ENCODE data around the gene DCXR. TPM values are rescaled to one million over a fixed set of nuclear protein-coding genes. Genes with fewer than 3 reads are reported as not detected.
A peak's percentile ranks its signal among the peaks of the same experiment; 100 is the strongest.

DCXR gene
- total and polyA plus RNA-seq, 3 experiments from 2014 or later: 108 to 127 (median 117) TPM

GRCh38 chr17:81994593-81995462 lies 42.7 kb downstream of the DCXR start:
- H3K4me1 Mint-ChIP-seq: peaks cover 0 to 5% (median 5%) of the 10 kb centered on the region in 3 donors
- H3K27ac ChIP-seq (ENCODE audit: low read depth, low read length): no peak overlapping the region
- no peaks in the 10 kb centered on the region for H3K9me3 ChIP-seq (ENCODE audit: low read length)
- POLR2A ChIA-PET: no interaction called here
- H3K4me1 ChIP-seq (ENCODE audit: insufficient read depth, low read length): no peaks in the 10 kb centered on the region
- H3K9me3 Mint-ChIP-seq: no peaks in the 10 kb centered on the region
- H3K4me3 Mint-ChIP-seq: no peak overlapping the region
- no peak for DNase-seq
- H3K27me3 ChIP-seq (ENCODE audit: insufficient read depth, low read length, poor library complexity, severe bottlenecking): no peaks in the 10 kb centered on the region
- no peaks in the 10 kb centered on the region for H3K36me3 ChIP-seq (ENCODE audit: insufficient read depth, low read length)
- CTCF ChIA-PET: no interaction called here
- no peaks in the 10 kb centered on the region for H3K27me3 Mint-ChIP-seq
- H3K36me3 Mint-ChIP-seq: peaks cover 0 to 19% (median 4%) of the 10 kb centered on the region in 3 donors
- no peak overlapping the region for H3K27ac Mint-ChIP-seq
- no peak overlapping the region for H3K4me3 ChIP-seq (ENCODE audit: low read length)

GRCh38 chr17:81993729-81994592 lies 43.5 kb downstream of the DCXR start:
- Mint-ChIP-seq H3K27ac (no peak overlapping the region), H3K4me1 (peaks cover 0 to 9% (median 5%) of the 10 kb centered on the region in 3 donors)
- POLR2A ChIA-PET: no interaction called here

GRCh38 chr17:81992306-81993102 lies 45.0 kb downstream of the DCXR start:
- Histone ChIP-seq H3K4me1 (ENCODE audit: insufficient read depth, low read length) (no peaks in the 10 kb centered on the region), H3K4me3 (ENCODE audit: low read length) (no peak overlapping the region), H3K9me3 (ENCODE audit: low read length) (no peaks in the 10 kb centered on the region), H3K27ac (ENCODE audit: low read depth, low read length) (no peak overlapping the region), H3K36me3 (ENCODE audit: insufficient read depth, low read length) (no peaks in the 10 kb centered on the region), H3K27me3 (ENCODE audit: insufficient read depth, low read length, poor library complexity, severe bottlenecking) (no peaks in the 10 kb centered on the region)
- no peak for DNase-seq
- H3K27ac Mint-ChIP-seq: no peak overlapping the region
- CTCF ChIA-PET: no interaction called here
- H3K4me3 Mint-ChIP-seq: no peak overlapping the region
- peaks cover 0 to 9% (median 5%) of the 10 kb centered on the region in 3 donors for H3K4me1 Mint-ChIP-seq
- no peaks in the 10 kb centered on the region for H3K27me3 Mint-ChIP-seq
- H3K9me3 Mint-ChIP-seq: no peaks in the 10 kb centered on the region
- H3K36me3 Mint-ChIP-seq: peaks cover 0 to 26% (median 2%) of the 10 kb centered on the region in 3 donors
- POLR2A ChIA-PET: no interaction called here

More at GRCh38 chr17:81993729-81994592, 43.5 kb downstream of the DCXR start:
- no peak for DNase-seq
- H3K27me3 Mint-ChIP-seq: no peaks in the 10 kb centered on the region
- H3K4me3 Mint-ChIP-seq: peak overlapping the region in 1 of 7 donors; percentile 36
- CTCF ChIA-PET: no interaction called here
- peaks cover 0 to 23% (median 4%) of the 10 kb centered on the region in 3 donors for H3K36me3 Mint-ChIP-seq
- no peaks in the 10 kb centered on the region for H3K9me3 Mint-ChIP-seq
- H3K27ac ChIP-seq (ENCODE audit: low read depth, low read length): no peak overlapping the region
- H3K4me3 ChIP-seq (ENCODE audit: low read length): no peak overlapping the region
- H3K36me3 ChIP-seq (ENCODE audit: insufficient read depth, low read length): no peaks in the 10 kb centered on the region
- no peaks in the 10 kb centered on the region for H3K9me3 ChIP-seq (ENCODE audit: low read length)
- no peaks in the 10 kb centered on the region for H3K4me1 ChIP-seq (ENCODE audit: insufficient read depth, low read length)
- no peaks in the 10 kb centered on the region for H3K27me3 ChIP-seq (ENCODE audit: insufficient read depth, low read length, poor library complexity, severe bottlenecking)

- H3K4me3 Mint-ChIP-seq: no peak overlapping the region
- Histone ChIP-seq H3K27me3 (ENCODE audit: insufficient read depth, low read length, poor library complexity, severe bottlenecking) (no peaks in the 10 kb centered on the region), H3K4me3 (ENCODE audit: low read length) (no peak overlapping the region), H3K9me3 (ENCODE audit: low read length) (no peaks in the 10 kb centered on the region), H3K27ac (ENCODE audit: low read depth, low read length) (no peak overlapping the region), H3K36me3 (ENCODE audit: insufficient read depth, low read length) (no peaks in the 10 kb centered on the region), H3K4me1 (ENCODE audit: insufficient read depth, low read length) (no peaks in the 10 kb centered on the region)
- DNase-seq: no peak
- no peaks in the 10 kb centered on the region for H3K27me3 Mint-ChIP-seq
- peaks cover 0 to 9% (median 5%) of the 10 kb centered on the region in 3 donors for H3K4me1 Mint-ChIP-seq
- POLR2A ChIA-PET: no interaction called here
- H3K27ac Mint-ChIP-seq: no peak overlapping the region
- H3K36me3 Mint-ChIP-seq: peaks cover 0 to 31% (median 2%) of the 10 kb centered on the region in 3 donors
- no peaks in the 10 kb centered on the region for H3K9me3 Mint-ChIP-seq
- CTCF ChIA-PET: no interaction called here
Observed at GRCh38 chr17:81991684-81992305, 45.7 kb downstream of the DCXR start.

GRCh38 chr17:81990836-81991683 lies 46.4 kb downstream of the DCXR start:
- H3K36me3 Mint-ChIP-seq: peaks cover 0 to 34% (median 2%) of the 10 kb centered on the region in 3 donors
- no peak overlapping the region for H3K27ac Mint-ChIP-seq
- Histone ChIP-seq H3K27me3 (ENCODE audit: insufficient read depth, low read length, poor library complexity, severe bottlenecking) (no peaks in the 10 kb centered on the region), H3K36me3 (ENCODE audit: insufficient read depth, low read length) (no peaks in the 10 kb centered on the region), H3K4me1 (ENCODE audit: insufficient read depth, low read length) (no peaks in the 10 kb centered on the region), H3K9me3 (ENCODE audit: low read length) (no peaks in the 10 kb centered on the region), H3K27ac (ENCODE audit: low read depth, low read length) (no peak overlapping the region), H3K4me3 (ENCODE audit: low read length) (no peak overlapping the region)
- POLR2A ChIA-PET: interaction anchor here (0.5 kb wide), 1 partner anchor 19 kb away, joined by 3 read pairs; no protein-coding TSS in a partner anchor
- H3K27me3 Mint-ChIP-seq: no peaks in the 10 kb centered on the region
- H3K9me3 Mint-ChIP-seq: no peaks in the 10 kb centered on the region
- CTCF ChIA-PET: no interaction called here
- no peak overlapping the region for H3K4me3 Mint-ChIP-seq
- H3K4me1 Mint-ChIP-seq: peaks cover 0 to 9% (median 5%) of the 10 kb centered on the region in 3 donors
- DNase-seq: no peak

- Mint-ChIP-seq H3K27ac (peak overlapping the region in 2 of 8 donors; percentile 15 to 84), H3K4me1 (peaks cover 4 to 14% (median 5%) of the 10 kb centered on the region in 3 donors), H3K36me3 (peaks cover 4 to 46% (median 7%) of the 10 kb centered on the region in 3 donors), H3K4me3 (no peak overlapping the region), H3K9me3 (no peaks in the 10 kb centered on the region), H3K27me3 (no peaks in the 10 kb centered on the region)
- H3K4me3 ChIP-seq (ENCODE audit: low read length): no peak overlapping the region
- H3K27me3 ChIP-seq (ENCODE audit: insufficient read depth, low read length, poor library complexity, severe bottlenecking): no peaks in the 10 kb centered on the region
- H3K27ac ChIP-seq (ENCODE audit: low read depth, low read length): no peak overlapping the region
- POLR2A ChIA-PET: no interaction called here
- H3K4me1 ChIP-seq (ENCODE audit: insufficient read depth, low read length): no peaks in the 10 kb centered on the region
- CTCF ChIA-PET: no interaction called here
- no peaks in the 10 kb centered on the region for H3K9me3 ChIP-seq (ENCODE audit: low read length)
- no peak for DNase-seq
- H3K36me3 ChIP-seq (ENCODE audit: insufficient read depth, low read length): peaks cover 4% of the 10 kb centered on the region
Observed at GRCh38 chr17:81987161-81987770, 50.2 kb downstream of the DCXR start.
